Measurements from ENCODE around the gene THBS3. TPM values are rescaled to one million over a fixed set of nuclear protein-coding genes. Genes with fewer than 3 reads are reported as not detected.

THBS3 gene
- total RNA-seq, 1 donor from 2014 or later = 24.9 TPM

- H3K9me3 ChIP-seq = no peaks in the 10 kb centered on the region
- intact Hi-C loops (cut with DNase I) = no loop called here
- ATAC-seq (peak; percentile 88), DNase-seq (peak; percentile 94)
- peak within 1 kb of the TSS; percentile 90 for H3K4me3 ChIP-seq
- peaks cover 28% of the 10 kb centered on the region for H3K4me1 ChIP-seq
- TF ChIP-seq, protein P1, sequence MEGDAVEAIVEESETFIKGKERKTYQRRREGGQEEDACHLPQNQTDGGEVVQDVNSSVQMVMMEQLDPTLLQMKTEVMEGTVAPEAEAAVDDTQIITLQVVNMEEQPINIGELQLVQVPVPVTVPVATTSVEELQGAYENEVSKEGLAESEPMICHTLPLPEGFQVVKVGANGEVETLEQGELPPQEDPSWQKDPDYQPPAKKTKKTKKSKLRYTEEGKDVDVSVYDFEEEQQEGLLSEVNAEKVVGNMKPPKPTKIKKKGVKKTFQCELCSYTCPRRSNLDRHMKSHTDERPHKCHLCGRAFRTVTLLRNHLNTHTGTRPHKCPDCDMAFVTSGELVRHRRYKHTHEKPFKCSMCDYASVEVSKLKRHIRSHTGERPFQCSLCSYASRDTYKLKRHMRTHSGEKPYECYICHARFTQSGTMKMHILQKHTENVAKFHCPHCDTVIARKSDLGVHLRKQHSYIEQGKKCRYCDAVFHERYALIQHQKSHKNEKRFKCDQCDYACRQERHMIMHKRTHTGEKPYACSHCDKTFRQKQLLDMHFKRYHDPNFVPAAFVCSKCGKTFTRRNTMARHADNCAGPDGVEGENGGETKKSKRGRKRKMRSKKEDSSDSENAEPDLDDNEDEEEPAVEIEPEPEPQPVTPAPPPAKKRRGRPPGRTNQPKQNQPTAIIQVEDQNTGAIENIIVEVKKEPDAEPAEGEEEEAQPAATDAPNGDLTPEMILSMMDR (IDR thresholded peaks at IDR 0.05) = no peak
- H3K36me3 ChIP-seq = no peaks in the 10 kb centered on the region
- H3K27me3 ChIP-seq = no peaks in the 10 kb centered on the region
- peak within 1 kb of the TSS; percentile 100 for H3K27ac ChIP-seq
These were observed 1.0 kb upstream of the THBS3 start, which contains the start of gene MTX1 for GRCh38 chr1:155208541-155209311. Gene MTX1, plus strand, starts transcription at chr1:155208695. Its CDS starts 110 bp downstream, at chr1:155208805.

- H3K4me3 ChIP-seq = no peak overlapping the region
- H3K27ac ChIP-seq = peak overlapping the region; percentile 100
- intact Hi-C loops (cut with DNase I) = no loop called here
- DNase-seq (peak; percentile 90), ATAC-seq (peak; percentile 62)
- H3K27me3 ChIP-seq = no peaks in the 10 kb centered on the region
- no peaks in the 10 kb centered on the region for H3K36me3 ChIP-seq
- TF ChIP-seq, protein P1 (IDR thresholded peaks at IDR 0.05) = peak; percentile 84
- peaks cover 28% of the 10 kb centered on the region for H3K4me1 ChIP-seq
- H3K9me3 ChIP-seq = no peaks in the 10 kb centered on the region
These were observed 549 bp downstream of the THBS3 start for GRCh38 chr1:155206891-155207805.

GRCh38 chr1:155205969-155206593, 1.6 kb downstream of the THBS3 start:
- intact Hi-C loops (cut with DNase I) = no loop called here
- Histone ChIP-seq H3K4me3 (no peak overlapping the region), H3K9me3 (no peaks in the 10 kb centered on the region), H3K27ac (no peak overlapping the region), H3K27me3 (no peaks in the 10 kb centered on the region), H3K36me3 (no peaks in the 10 kb centered on the region), H3K4me1 (peaks cover 28% of the 10 kb centered on the region)
- DNase-seq = no peak
- TF ChIP-seq, protein P1 (IDR thresholded peaks at IDR 0.05) = no peak
- no peak for ATAC-seq

DNA sequence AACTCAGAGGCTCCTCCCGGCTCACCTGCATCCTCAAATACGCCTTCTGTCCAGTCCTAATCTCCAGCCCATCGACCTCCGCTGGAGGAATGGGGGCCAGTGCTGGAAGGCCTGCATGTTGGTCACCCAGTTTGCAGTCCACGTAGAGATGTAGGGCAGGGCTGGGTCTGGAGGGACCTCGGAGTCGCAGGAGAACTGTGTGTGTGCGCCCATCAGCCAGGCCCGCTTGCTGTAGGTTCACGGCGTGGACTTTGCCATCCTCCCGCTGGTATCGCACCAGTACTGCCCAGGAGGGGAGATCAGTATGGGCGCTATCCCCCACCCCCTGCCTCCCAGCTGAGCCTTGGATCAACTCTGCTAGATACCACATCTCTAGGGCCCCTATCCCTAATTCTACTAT, 2.7 kb downstream of the THBS3 start:
- intact Hi-C loops (cut with DNase I) = no loop called here

More for the DNA sequence above, 2.7 kb downstream of the THBS3 start:
- TF ChIP-seq, protein P1 (IDR thresholded peaks at IDR 0.05) = no peak
- Histone ChIP-seq H3K4me3 (no peak overlapping the region), H3K27me3 (no peaks in the 10 kb centered on the region), H3K9me3 (no peaks in the 10 kb centered on the region), H3K36me3 (no peaks in the 10 kb centered on the region), H3K27ac (no peak overlapping the region), H3K4me1 (peaks cover 26% of the 10 kb centered on the region)
- ATAC-seq = no peak
- DNase-seq = no peak

Measured in upper lobe of right lung (tissue), 1 donor.